Endodermal cell (in vitro differentiated cells): Measurements from ENCODE around the gene RIPOR2. TPM values are rescaled to one million over a fixed set of nuclear protein-coding genes. Genes with fewer than 3 reads are reported as not detected.
A peak's percentile ranks its signal among the peaks of the same experiment; 100 is the strongest.

Source experiments
- DNase-seq: peaks from one replicate; pipeline ENCODE4 v3.0.0-alpha.2; 2017
- H3K27ac ChIP-seq: 2 replicates; pipeline ENCODE4 v1.5.1; 2013; ENCODE audit warnings: mild to moderate bottlenecking, low read depth, low read length, moderate library complexity
- H3K27me3 ChIP-seq: 2 replicates; pipeline ENCODE4 v1.6.1; 2013; ENCODE audit warnings: mild to moderate bottlenecking, low read length, moderate library complexity; ENCODE audit not compliant: insufficient read depth, control insufficient read depth, poor library complexity, severe bottlenecking
- H3K36me3 ChIP-seq: 2 replicates; pipeline ENCODE4 v1.7.0; 2013; ENCODE audit warnings: mild to moderate bottlenecking, low read length, moderate library complexity; ENCODE audit not compliant: control insufficient read depth, insufficient read depth
- H3K4me1 ChIP-seq: one replicate; pipeline ENCODE4 v1.7.0; 2013; ENCODE audit warnings: low read length; ENCODE audit not compliant: control insufficient read depth, insufficient read depth
- H3K4me3 ChIP-seq: 2 replicates; pipeline ENCODE4 v1.5.1; 2013; ENCODE audit warnings: mild to moderate bottlenecking, low read length, moderate library complexity
- H3K9ac ChIP-seq: 2 replicates; pipeline ENCODE4 v1.6.1; 2013; ENCODE audit warnings: mild to moderate bottlenecking, low read length, moderate library complexity; ENCODE audit not compliant: poor library complexity, severe bottlenecking; ENCODE audit errors: extremely low read depth
- H3K9me3 ChIP-seq: 2 replicates; pipeline ENCODE4 v1.6.1; 2013; ENCODE audit warnings: mild to moderate bottlenecking, low read length, moderate library complexity; ENCODE audit not compliant: control insufficient read depth
- H3K27ac Mint-ChIP-seq: 2 replicates; pipeline ENCODE4 v1.8.0; 2020; ENCODE audit warnings: mixed read lengths
- H3K27me3 Mint-ChIP-seq: 2 replicates; pipeline ENCODE4 v1.8.0; 2021; ENCODE audit warnings: mild to moderate bottlenecking, mixed read lengths; ENCODE audit not compliant: insufficient read depth
- H3K36me3 Mint-ChIP-seq: 2 replicates; pipeline ENCODE4 v1.8.0; 2020; ENCODE audit warnings: low read depth, mixed read lengths
- H3K4me1 Mint-ChIP-seq: 2 replicates; pipeline ENCODE4 v1.8.0; 2020; ENCODE audit warnings: mixed read lengths
- H3K4me3 Mint-ChIP-seq: 2 replicates; pipeline ENCODE4 v1.8.0; 2020; ENCODE audit warnings: mild to moderate bottlenecking, moderate library complexity, mixed read lengths
- H3K9me3 Mint-ChIP-seq: 2 replicates; pipeline ENCODE4 v1.8.0; 2020; ENCODE audit warnings: mild to moderate bottlenecking, mixed read lengths
- WGBS, 2 experiments: methylation state at CpG; one replicate each; pipeline versions ENCODE4 v1.1.5 to v1.1.7; 2013; ENCODE audit warnings: missing lambda C conversion rate in 2 of 2, mixed read lengths in 1 of 2; ENCODE audit not compliant: insufficient coverage in 1 of 2, insufficient read length in 1 of 2; 5-methylcytosine and 5-hydroxymethylcytosine counted together
- total RNA-seq, 2 donors: library from RNA; stranded (reverse); fragmentation: NEBNext Ultra II Directional in 1 of 2; extraction: Animal tissue kit (Norgen Biotek cat#: 25700) in 1 of 2; gene quantifications; 2 replicates in 1 of 2; 3 replicates in 1 of 2; pipeline ENCODE4 v1.2.1, GENCODE V29; 2021
- TF ChIP-seq, protein P1 (sequence below): fragments of 200-600 bp; sonication (generic); conservative IDR thresholded peaks from 2 replicates; pipeline ENCODE4 v1.5.0; 2021; ENCODE audit warnings: antibody characterized with exemption, mild to moderate bottlenecking

Gene RIPOR2
- total RNA-seq, 2 donors from 2014 or later = 9.3 to 10.4 TPM

DNA sequence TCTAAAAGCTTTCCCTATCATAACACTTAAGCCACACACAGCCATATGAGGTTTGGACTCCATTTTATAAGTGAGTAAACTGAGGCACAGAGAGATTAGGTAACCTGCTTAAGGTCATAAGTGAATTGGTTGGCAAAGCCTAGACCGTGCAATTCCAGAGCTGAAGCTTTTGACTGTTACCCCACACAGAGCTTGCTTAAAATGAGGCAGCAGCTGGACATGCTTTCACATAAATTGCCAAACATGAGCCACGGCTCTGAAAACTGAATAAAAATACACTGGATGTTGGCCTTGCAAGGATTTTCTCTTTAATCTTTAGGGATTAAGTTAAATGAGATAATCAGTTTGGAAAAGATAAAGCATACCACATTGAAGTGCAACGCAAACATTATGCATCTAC, 2.5 kb downstream of the RIPOR2 start:
- 89 to 100% methylated on average over 3 of the region's 3 CpGs for WGBS, 2 experiments
- Histone ChIP-seq H3K9ac (no peak overlapping the region), H3K27ac (no peak overlapping the region), H3K4me3 (no peak overlapping the region), H3K27me3 (no peaks in the 10 kb centered on the region), H3K9me3 (no peaks in the 10 kb centered on the region), H3K4me1 (peaks cover 18% of the 10 kb centered on the region), H3K36me3 (no peaks in the 10 kb centered on the region)
- Mint-ChIP-seq H3K9me3 (no peaks in the 10 kb centered on the region), H3K4me1 (peaks cover 64% of the 10 kb centered on the region), H3K36me3 (no peaks in the 10 kb centered on the region), H3K4me3 (no peak overlapping the region), H3K27ac (no peak overlapping the region), H3K27me3 (no peaks in the 10 kb centered on the region)
- DNase-seq = no peak
- TF ChIP-seq, protein P1, sequence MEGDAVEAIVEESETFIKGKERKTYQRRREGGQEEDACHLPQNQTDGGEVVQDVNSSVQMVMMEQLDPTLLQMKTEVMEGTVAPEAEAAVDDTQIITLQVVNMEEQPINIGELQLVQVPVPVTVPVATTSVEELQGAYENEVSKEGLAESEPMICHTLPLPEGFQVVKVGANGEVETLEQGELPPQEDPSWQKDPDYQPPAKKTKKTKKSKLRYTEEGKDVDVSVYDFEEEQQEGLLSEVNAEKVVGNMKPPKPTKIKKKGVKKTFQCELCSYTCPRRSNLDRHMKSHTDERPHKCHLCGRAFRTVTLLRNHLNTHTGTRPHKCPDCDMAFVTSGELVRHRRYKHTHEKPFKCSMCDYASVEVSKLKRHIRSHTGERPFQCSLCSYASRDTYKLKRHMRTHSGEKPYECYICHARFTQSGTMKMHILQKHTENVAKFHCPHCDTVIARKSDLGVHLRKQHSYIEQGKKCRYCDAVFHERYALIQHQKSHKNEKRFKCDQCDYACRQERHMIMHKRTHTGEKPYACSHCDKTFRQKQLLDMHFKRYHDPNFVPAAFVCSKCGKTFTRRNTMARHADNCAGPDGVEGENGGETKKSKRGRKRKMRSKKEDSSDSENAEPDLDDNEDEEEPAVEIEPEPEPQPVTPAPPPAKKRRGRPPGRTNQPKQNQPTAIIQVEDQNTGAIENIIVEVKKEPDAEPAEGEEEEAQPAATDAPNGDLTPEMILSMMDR = no peak

DNA sequence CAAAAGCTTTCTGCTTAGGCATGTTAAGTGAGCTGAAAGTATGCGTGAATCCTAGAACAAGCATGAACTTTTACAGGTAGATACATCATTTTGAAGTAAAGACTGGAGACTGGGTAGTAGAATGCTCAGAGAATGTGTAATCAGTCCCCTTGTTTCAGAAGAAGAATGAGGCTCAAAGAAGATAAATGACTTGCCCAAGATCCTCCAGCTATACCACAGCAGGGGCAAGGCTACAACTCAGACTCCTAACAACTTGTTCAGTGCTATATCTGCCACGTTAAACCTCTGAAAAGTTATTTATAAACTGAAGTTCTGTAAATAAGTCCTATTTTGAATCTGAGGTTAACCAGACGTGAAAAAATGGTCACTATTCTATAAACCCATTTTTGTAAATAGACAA, 2.9 kb downstream of the RIPOR2 start:
- Mint-ChIP-seq H3K4me3 (no peak overlapping the region), H3K4me1 (peaks cover 64% of the 10 kb centered on the region), H3K27me3 (no peaks in the 10 kb centered on the region), H3K27ac (no peak overlapping the region), H3K36me3 (no peaks in the 10 kb centered on the region), H3K9me3 (no peaks in the 10 kb centered on the region)
- H3K9ac ChIP-seq = no peak overlapping the region
- H3K9me3 ChIP-seq = no peaks in the 10 kb centered on the region
- DNase-seq = no peak
- peaks cover 18% of the 10 kb centered on the region for H3K4me1 ChIP-seq
- TF ChIP-seq, protein P1 = no peak
- no peaks in the 10 kb centered on the region for H3K36me3 ChIP-seq
- H3K27me3 ChIP-seq = no peaks in the 10 kb centered on the region
- H3K4me3 ChIP-seq = no peak overlapping the region
- no peak overlapping the region for H3K27ac ChIP-seq
- WGBS, 2 experiments = 91 to 100% methylated on average over 1 to 3 of the region's 3 CpGs

DNA sequence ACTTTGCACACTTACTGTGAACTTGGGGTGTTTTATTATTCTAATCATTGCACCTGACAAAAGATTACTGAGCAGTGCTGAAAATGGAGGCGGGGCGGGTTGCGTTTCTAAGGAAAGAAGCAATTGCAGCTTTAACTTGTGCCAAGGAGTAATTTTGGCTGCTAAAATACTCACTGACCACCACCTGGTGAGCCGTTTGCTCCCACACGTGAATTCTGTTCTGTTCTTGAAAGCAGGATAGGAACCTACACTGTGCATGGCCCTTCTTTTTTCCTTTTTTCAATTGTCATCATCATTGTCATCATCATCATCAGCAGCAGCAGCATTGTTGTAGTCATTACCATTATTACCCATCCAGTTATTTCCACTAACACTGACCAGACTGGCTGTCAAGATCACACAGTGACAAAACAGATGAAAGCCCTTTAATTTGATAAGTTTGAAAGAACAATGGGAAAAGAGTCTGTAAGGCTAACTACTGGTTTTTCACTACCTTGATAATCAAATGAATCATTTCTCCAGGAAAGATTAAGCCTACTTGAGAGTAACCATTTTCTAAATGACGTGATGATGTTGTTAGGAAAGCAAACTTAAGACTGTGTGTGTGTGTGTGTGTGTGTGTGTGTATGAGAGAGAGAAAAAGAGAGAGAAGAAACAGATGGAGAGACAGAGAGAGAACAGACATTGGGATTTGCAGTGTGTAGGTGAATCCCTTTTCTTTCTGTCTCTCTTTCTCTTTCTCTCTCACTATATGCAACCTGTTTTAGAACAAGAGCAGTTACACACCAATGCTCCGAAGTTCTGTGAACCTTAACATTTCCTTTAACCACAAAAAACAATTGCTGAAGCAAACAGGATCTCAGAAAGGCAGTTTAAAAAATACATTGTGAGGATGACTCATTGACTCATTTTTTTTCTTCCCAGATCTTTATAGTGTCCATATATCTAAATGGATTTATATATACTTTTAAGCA, 3.8 kb downstream of the RIPOR2 start:
- TF ChIP-seq, protein P1 = no peak
- Histone ChIP-seq H3K27ac (no peak overlapping the region), H3K9me3 (no peaks in the 10 kb centered on the region), H3K9ac (no peak overlapping the region), H3K36me3 (no peaks in the 10 kb centered on the region), H3K27me3 (no peaks in the 10 kb centered on the region), H3K4me3 (no peak overlapping the region), H3K4me1 (peaks cover 18% of the 10 kb centered on the region)
- Mint-ChIP-seq H3K4me3 (no peak overlapping the region), H3K36me3 (peaks cover 5% of the 10 kb centered on the region), H3K4me1 (peaks cover 62% of the 10 kb centered on the region), H3K27ac (no peak overlapping the region), H3K27me3 (no peaks in the 10 kb centered on the region), H3K9me3 (peaks cover 6% of the 10 kb centered on the region)
- 74 to 79% methylated on average over 7 of the region's 7 CpGs for WGBS, 2 experiments
- DNase-seq = peak; percentile 45
